MCF 10A (cell line): Measurements from ENCODE around the gene ARHGAP42. TPM values are rescaled to one million over a fixed set of nuclear protein-coding genes. Genes with fewer than 3 reads are reported as not detected.

Experiments used
- BruUV-seq: library from RNA; stranded (reverse); fragments of 400-500 nt; replicated peaks from 2 replicates; lab custom pipeline; 2021; lab: Mats Ljungman, UMichigan
- CTCF ChIA-PET: fragments of 300-600 bp; sonication (Branson Sonifier 250); formaldehyde crosslinking; extraction: SDS; loops from one replicate; lab custom pipeline; 2021; ENCODE audit warnings: antibody characterized with exemption, inconsistent platforms; lab: Yijun Ruan, JAX
- POLR2A ChIA-PET: fragments of 300-600, 350-650 bp; sonication (Branson Sonifier 250); formaldehyde crosslinking; extraction: SDS; loops from one replicate; lab custom pipeline; 2020; ENCODE audit warnings: antibody characterized with exemption, inconsistent platforms; lab: Yijun Ruan, JAX
- DNase-seq: peaks from one replicate; pipeline ENCODE4 v3.0.0-alpha.2; 2018; ENCODE audit not compliant: unreplicated experiment
- H3K27ac Mint-ChIP-seq: one replicate; pipeline ENCODE4 v1.8.0; 2022; ENCODE audit warnings: mild to moderate bottlenecking, low read depth, mixed read lengths; ENCODE audit not compliant: unreplicated experiment
- H3K27me3 Mint-ChIP-seq: one replicate; pipeline ENCODE4 v1.8.0; 2022; ENCODE audit warnings: mixed read lengths; ENCODE audit not compliant: insufficient read depth, unreplicated experiment
- H3K36me3 Mint-ChIP-seq: one replicate; pipeline ENCODE4 v1.8.0; 2022; ENCODE audit warnings: mild to moderate bottlenecking, moderate library complexity, mixed read lengths; ENCODE audit not compliant: insufficient read depth, unreplicated experiment
- H3K4me1 Mint-ChIP-seq: one replicate; pipeline ENCODE4 v1.8.0; 2022; ENCODE audit warnings: mixed read lengths; ENCODE audit not compliant: insufficient read depth, unreplicated experiment
- H3K4me3 Mint-ChIP-seq: one replicate; pipeline ENCODE4 v1.8.0; 2022; ENCODE audit warnings: mild to moderate bottlenecking, moderate library complexity, mixed read lengths; ENCODE audit not compliant: unreplicated experiment
- H3K9me3 Mint-ChIP-seq: one replicate; pipeline ENCODE4 v1.8.0; 2022; ENCODE audit warnings: mixed read lengths; ENCODE audit not compliant: unreplicated experiment
- CTCF ChIP-seq: fragments of 200-600 bp; IDR thresholded peaks from one replicate; pipeline ENCODE4 v1.8.0; 2022; ENCODE audit warnings: antibody characterized with exemption, mild to moderate bottlenecking; ENCODE audit not compliant: unreplicated experiment
- intact Hi-C: fragments of 100-400 bp; cut with micrococcal nuclease; formaldehyde crosslinking; loops from 2 replicates; pipeline ENCODE4 v1.14.1; 2022
- total RNA-seq: library from RNA; stranded (reverse); gene quantifications from 2 replicates; pipeline ENCODE4 v1.2.3, GENCODE V29; 2022

ARHGAP42 gene
- total RNA-seq, 1 experiment from 2014 or later, result 2.5 TPM

- Mint-ChIP-seq H3K36me3 (no peaks in the 10 kb centered on the region), H3K27ac (no peak overlapping the region), H3K4me3 (no peak overlapping the region), H3K27me3 (no peaks in the 10 kb centered on the region), H3K9me3 (no peaks in the 10 kb centered on the region), H3K4me1 (no peaks in the 10 kb centered on the region)
- no peak for TF ChIP-seq CTCF
- ChIA-PET CTCF (interaction anchor here (2.2 kb wide), 1 partner anchor 98 kb away, joined by 9 read pairs; no protein-coding TSS in a partner anchor), POLR2A (no interaction called here)
- BruUV-seq, result no TSS peak
- DNase-seq, result no peak
- intact Hi-C loops, result no loop called here
Measured at GRCh38 chr11:100674212-100674611, 12.9 kb upstream of the ARHGAP42 start.

- H3K4me1 Mint-ChIP-seq, result no peaks in the 10 kb centered on the region
- ChIA-PET POLR2A (no interaction called here), CTCF (interaction anchor here (2.2 kb wide), 1 partner anchor 99 kb away, joined by 9 read pairs; no protein-coding TSS in a partner anchor)
- no peak overlapping the region for H3K27ac Mint-ChIP-seq
- DNase-seq, result no peak
- H3K27me3 Mint-ChIP-seq, result no peaks in the 10 kb centered on the region
- H3K4me3 Mint-ChIP-seq, result no peak overlapping the region
- TF ChIP-seq CTCF, result no peak
- no peaks in the 10 kb centered on the region for H3K9me3 Mint-ChIP-seq
- no TSS peak for BruUV-seq
- intact Hi-C loops, result no loop called here
- no peaks in the 10 kb centered on the region for H3K36me3 Mint-ChIP-seq
Measured at GRCh38 chr11:100675115-100675650, 11.9 kb upstream of the ARHGAP42 start.

- POLR2A ChIA-PET, result no interaction called here
- CTCF ChIA-PET, result no interaction called here
- no peaks in the 10 kb centered on the region for H3K36me3 Mint-ChIP-seq
- intact Hi-C loops, result no loop called here
- no peaks in the 10 kb centered on the region for H3K4me1 Mint-ChIP-seq
- no peaks in the 10 kb centered on the region for H3K27me3 Mint-ChIP-seq
- no peak for TF ChIP-seq CTCF
- H3K4me3 Mint-ChIP-seq, result no peak overlapping the region
- H3K27ac Mint-ChIP-seq, result no peak overlapping the region
- DNase-seq, result peak; percentile 45
- no TSS peak for BruUV-seq
- no peaks in the 10 kb centered on the region for H3K9me3 Mint-ChIP-seq
Measured at GRCh38 chr11:100676901-100677300, 10.2 kb upstream of the ARHGAP42 start.

- Mint-ChIP-seq H3K4me3 (no peak overlapping the region), H3K27me3 (no peaks in the 10 kb centered on the region), H3K9me3 (no peaks in the 10 kb centered on the region), H3K4me1 (no peaks in the 10 kb centered on the region), H3K36me3 (no peaks in the 10 kb centered on the region), H3K27ac (no peak overlapping the region)
- CTCF ChIA-PET, result interaction anchor here (0.6 to 1.6 kb wide), 4 partner anchors 10 to 247 kb away, joined by 3 to 6 read pairs (median 4); no protein-coding TSS in a partner anchor
- BruUV-seq, result no TSS peak
- DNase-seq, result no peak
- POLR2A ChIA-PET, result no interaction called here
- TF ChIP-seq CTCF, result no peak
- intact Hi-C loops, result no loop called here
Measured at GRCh38 chr11:100677796-100678195, 9.3 kb upstream of the ARHGAP42 start.
